Endodermal cell (in vitro differentiated cells): Measurements from ENCODE around the gene N4BP3. TPM values are rescaled to one million over a fixed set of nuclear protein-coding genes. Genes with fewer than 3 reads are reported as not detected.

Experiments used
- DNase-seq: peaks from one replicate; pipeline ENCODE4 v3.0.0-alpha.2; 2017
- H3K27ac ChIP-seq: 2 replicates; pipeline ENCODE4 v1.5.1; 2013; ENCODE audit warnings: mild to moderate bottlenecking, low read depth, low read length, moderate library complexity
- H3K27me3 ChIP-seq: 2 replicates; pipeline ENCODE4 v1.6.1; 2013; ENCODE audit warnings: mild to moderate bottlenecking, low read length, moderate library complexity; ENCODE audit not compliant: insufficient read depth, control insufficient read depth, poor library complexity, severe bottlenecking
- H3K36me3 ChIP-seq: 2 replicates; pipeline ENCODE4 v1.7.0; 2013; ENCODE audit warnings: mild to moderate bottlenecking, low read length, moderate library complexity; ENCODE audit not compliant: control insufficient read depth, insufficient read depth
- H3K4me1 ChIP-seq: one replicate; pipeline ENCODE4 v1.7.0; 2013; ENCODE audit warnings: low read length; ENCODE audit not compliant: control insufficient read depth, insufficient read depth
- H3K4me3 ChIP-seq: 2 replicates; pipeline ENCODE4 v1.5.1; 2013; ENCODE audit warnings: mild to moderate bottlenecking, low read length, moderate library complexity
- H3K9ac ChIP-seq: 2 replicates; pipeline ENCODE4 v1.6.1; 2013; ENCODE audit warnings: mild to moderate bottlenecking, low read length, moderate library complexity; ENCODE audit not compliant: poor library complexity, severe bottlenecking; ENCODE audit errors: extremely low read depth
- H3K9me3 ChIP-seq: 2 replicates; pipeline ENCODE4 v1.6.1; 2013; ENCODE audit warnings: mild to moderate bottlenecking, low read length, moderate library complexity; ENCODE audit not compliant: control insufficient read depth
- H3K27ac Mint-ChIP-seq: 2 replicates; pipeline ENCODE4 v1.8.0; 2020; ENCODE audit warnings: mixed read lengths
- H3K27me3 Mint-ChIP-seq: 2 replicates; pipeline ENCODE4 v1.8.0; 2021; ENCODE audit warnings: mild to moderate bottlenecking, mixed read lengths; ENCODE audit not compliant: insufficient read depth
- H3K36me3 Mint-ChIP-seq: 2 replicates; pipeline ENCODE4 v1.8.0; 2020; ENCODE audit warnings: low read depth, mixed read lengths
- H3K4me1 Mint-ChIP-seq: 2 replicates; pipeline ENCODE4 v1.8.0; 2020; ENCODE audit warnings: mixed read lengths
- H3K4me3 Mint-ChIP-seq: 2 replicates; pipeline ENCODE4 v1.8.0; 2020; ENCODE audit warnings: mild to moderate bottlenecking, moderate library complexity, mixed read lengths
- H3K9me3 Mint-ChIP-seq: 2 replicates; pipeline ENCODE4 v1.8.0; 2020; ENCODE audit warnings: mild to moderate bottlenecking, mixed read lengths
- CTCF ChIP-seq: fragments of 200-600 bp; sonication (generic); conservative IDR thresholded peaks from 2 replicates; pipeline ENCODE4 v1.5.0; 2021; ENCODE audit warnings: antibody characterized with exemption, mild to moderate bottlenecking
- WGBS, 2 experiments: methylation state at CpG; one replicate each; pipeline versions ENCODE4 v1.1.5 to v1.1.7; 2013; ENCODE audit warnings: missing lambda C conversion rate in 2 of 2, mixed read lengths in 1 of 2; ENCODE audit not compliant: insufficient coverage in 1 of 2, insufficient read length in 1 of 2; 5-methylcytosine and 5-hydroxymethylcytosine counted together
- total RNA-seq, 2 donors: library from RNA; stranded (reverse); fragmentation: NEBNext Ultra II Directional in 1 of 2; extraction: Animal tissue kit (Norgen Biotek cat#: 25700) in 1 of 2; gene quantifications; 2 replicates in 1 of 2; 3 replicates in 1 of 2; pipeline ENCODE4 v1.2.1, GENCODE V29; 2021

N4BP3 gene
- total RNA-seq, 2 donors from 2014 or later: 12.7 to 15.2 TPM

- peaks cover 16% of the 10 kb centered on the region for H3K27me3 Mint-ChIP-seq
- no peaks in the 10 kb centered on the region for H3K36me3 ChIP-seq
- no peaks in the 10 kb centered on the region for H3K27me3 ChIP-seq
- H3K9me3 ChIP-seq: no peaks in the 10 kb centered on the region
- H3K4me3 ChIP-seq: peak overlapping the region; percentile 88
- H3K9ac ChIP-seq: peak overlapping the region; percentile 63
- TF ChIP-seq CTCF: peak; percentile 10
- no peak for DNase-seq
- peak overlapping the region; percentile 92 for H3K27ac Mint-ChIP-seq
- H3K9me3 Mint-ChIP-seq: peaks cover 4% of the 10 kb centered on the region
- 0% methylated on average over 17 to 41 of the region's 41 CpGs for WGBS, 2 experiments
- H3K4me3 Mint-ChIP-seq: peak overlapping the region; percentile 92
- peaks cover 13% of the 10 kb centered on the region for H3K4me1 ChIP-seq
- no peaks in the 10 kb centered on the region for H3K36me3 Mint-ChIP-seq
- H3K4me1 Mint-ChIP-seq: peaks cover 22% of the 10 kb centered on the region
- H3K27ac ChIP-seq: no peak overlapping the region
These were observed 551 bp downstream of the N4BP3 start for GRCh38 chr5:178113841-178114324.

- TF ChIP-seq CTCF: no peak
- Histone ChIP-seq H3K4me1 (peaks cover 13% of the 10 kb centered on the region), H3K9ac (peak overlapping the region; percentile 63), H3K9me3 (no peaks in the 10 kb centered on the region), H3K4me3 (peak overlapping the region; percentile 88), H3K27ac (peak overlapping the region; percentile 3), H3K36me3 (no peaks in the 10 kb centered on the region), H3K27me3 (no peaks in the 10 kb centered on the region)
- H3K4me3 Mint-ChIP-seq: peak overlapping the region; percentile 92
- peaks cover 16% of the 10 kb centered on the region for H3K27me3 Mint-ChIP-seq
- H3K27ac Mint-ChIP-seq: peak overlapping the region; percentile 92
- no peaks in the 10 kb centered on the region for H3K36me3 Mint-ChIP-seq
- H3K4me1 Mint-ChIP-seq: peaks cover 22% of the 10 kb centered on the region
- H3K9me3 Mint-ChIP-seq: peaks cover 4% of the 10 kb centered on the region
- WGBS, 2 experiments: 7 to 11% methylated on average over 11 to 28 of the region's 28 CpGs
- DNase-seq: peak; percentile 83
These were observed 1.2 kb downstream of the N4BP3 start for GRCh38 chr5:178114325-178115135.

GRCh38 chr5:178115136-178115813, 1.9 kb downstream of the N4BP3 start:
- H3K4me1 ChIP-seq: peaks cover 13% of the 10 kb centered on the region
- peak overlapping the region; percentile 94 for H3K27ac ChIP-seq
- H3K36me3 ChIP-seq: no peaks in the 10 kb centered on the region
- no peaks in the 10 kb centered on the region for H3K27me3 ChIP-seq
- H3K9me3 Mint-ChIP-seq: peaks cover 4% of the 10 kb centered on the region
- no peaks in the 10 kb centered on the region for H3K36me3 Mint-ChIP-seq
- WGBS, 2 experiments: 7 to 20% methylated on average over 2 to 12 of the region's 12 CpGs
- DNase-seq: peak; percentile 94
- H3K9ac ChIP-seq: peak overlapping the region; percentile 80
- H3K4me1 Mint-ChIP-seq: peaks cover 22% of the 10 kb centered on the region
- H3K9me3 ChIP-seq: no peaks in the 10 kb centered on the region
- H3K27me3 Mint-ChIP-seq: peaks cover 16% of the 10 kb centered on the region
- H3K27ac Mint-ChIP-seq: peak overlapping the region; percentile 95
- H3K4me3 Mint-ChIP-seq: peak overlapping the region; percentile 92
- peak overlapping the region; percentile 88 for H3K4me3 ChIP-seq
- no peak for TF ChIP-seq CTCF
